Testis (tissue), 3 donors: ENCODE results near the gene MFSD1. TPM values are rescaled to one million over a fixed set of nuclear protein-coding genes. Genes with fewer than 3 reads are reported as not detected.

Experiments used
- DNase-seq: peaks from one replicate; pipeline ENCODE4 v3.0.0-alpha.2; 2019
- H3K27ac ChIP-seq, 2 donors: fragments of 200-600 bp; sonication (generic); one replicate each; pipeline ENCODE4 v1.5.1; 2019
- H3K27me3 ChIP-seq: fragments of 200-600 bp; sonication (generic); one replicate; pipeline ENCODE4 v1.5.1; 2019
- H3K36me3 ChIP-seq: fragments of 200-600 bp; sonication (generic); one replicate; pipeline ENCODE4 v1.5.1; 2017; ENCODE audit warnings: low read depth; ENCODE audit errors: missing control alignments
- H3K4me1 ChIP-seq: fragments of 200-600 bp; sonication (generic); one replicate; pipeline ENCODE4 v1.5.1; 2019
- H3K4me3 ChIP-seq, 2 donors: fragments of 200-600 bp; sonication (generic); one replicate each; pipeline ENCODE4 v1.5.1; 2017 to 2019
- H3K9me3 ChIP-seq: fragments of 200-600 bp; sonication (generic); one replicate; pipeline ENCODE4 v1.5.1; 2017
- CTCF ChIP-seq, 3 experiments: fragments of 450-650 bp in 2 of 3; fragments of 200-600 bp in 1 of 3; sonication (generic) in 1 of 3; IDR thresholded peaks; one replicate each; pipeline ENCODE4 v1.5.1; 2016 to 2019; ENCODE audit warnings: antibody characterized with exemption in 3 of 3, mild to moderate bottlenecking in 2 of 3, moderate library complexity in 1 of 3
- POLR2A ChIP-seq: fragments of 450-650 bp; IDR thresholded peaks from one replicate; pipeline ENCODE4 v1.6.1; 2017; ENCODE audit warnings: antibody characterized with exemption, mild to moderate bottlenecking, moderate library complexity
- WGBS, 2 donors: methylation state at CpG; one replicate each; pipeline ENCODE4 v1.1.5; 2018; 5-methylcytosine and 5-hydroxymethylcytosine counted together
- intact Hi-C: fragments of 100-400 bp; cut with DNase I; formaldehyde crosslinking; loops from one replicate; pipeline ENCODE4 v1.15.1; 2023; ENCODE audit warnings: low total_unique reads
- polyA plus RNA-seq: library from polyadenylated mRNA; stranded (reverse); fragments of 350-450 nt; fragmentation: Illumina TruSeq; extraction: RNeasy Lipid Tissue Mini Kit (QIAGEN cat#74804); gene quantifications from one replicate; pipeline ENCODE4 v1.2.3, GENCODE V29; 2014; ENCODE audit warnings: low read depth, low replicate concordance; ENCODE audit not compliant: insufficient read depth
- total RNA-seq, 2 donors: library from RNA; depleted of rRNA; stranded (reverse); fragments of >200 nt; gene quantifications; one replicate each; pipeline ENCODE4 v1.2.3, GENCODE V29; 2016

Gene MFSD1
- total and polyA plus RNA-seq, 3 donors from 2014 or later, result 30.6 to 33.9 (median 32.3) TPM

- TF ChIP-seq CTCF (IDR thresholded peaks at IDR 0.05), result no peak
- no peak for TF ChIP-seq POLR2A
- 40 to 48% methylated on average over 8 of the region's 8 CpGs for WGBS, 2 donors
Measured at GRCh38 chr3:158768881-158769543, 32.8 kb upstream of the MFSD1 start.

GRCh38 chr3:158769549-158769948 is 32.3 kb upstream of the MFSD1 start:
- TF ChIP-seq POLR2A (no peak), CTCF (IDR thresholded peaks at IDR 0.05) (no peak)
- intact Hi-C loops, result no loop called here
- Histone ChIP-seq H3K9me3 (no peaks in the 10 kb centered on the region), H3K27ac (peak overlapping the region in 1 of 2 donors; percentile 38), H3K27me3 (no peaks in the 10 kb centered on the region), H3K4me1 (peaks cover 14% of the 10 kb centered on the region), H3K36me3 (no peaks in the 10 kb centered on the region), H3K4me3 (no peak overlapping the region)
- DNase-seq, result no peak
- 26 to 32% methylated on average over 4 of the region's 4 CpGs for WGBS, 2 donors

More at GRCh38 chr3:158768881-158769543, 32.8 kb upstream of the MFSD1 start:
- no peak overlapping the region for H3K4me3 ChIP-seq
- H3K9me3 ChIP-seq, result no peaks in the 10 kb centered on the region
- H3K27ac ChIP-seq, result peak overlapping the region in 1 of 2 donors; percentile 38
- DNase-seq, result peak; percentile 26
- H3K4me1 ChIP-seq, result peaks cover 14% of the 10 kb centered on the region
- H3K36me3 ChIP-seq, result no peaks in the 10 kb centered on the region
- intact Hi-C loops, result no loop called here
- H3K27me3 ChIP-seq, result no peaks in the 10 kb centered on the region

GRCh38 chr3:158769952-158770740 is 31.7 kb upstream of the MFSD1 start:
- WGBS, 2 donors, result 77% methylated on average over 10 of the region's 10 CpGs
- no peak for DNase-seq
- H3K4me1 ChIP-seq, result peaks cover 16% of the 10 kb centered on the region

GRCh38 chr3:158770741-158771350 is 31.0 kb upstream of the MFSD1 start:
- H3K36me3 ChIP-seq, result no peaks in the 10 kb centered on the region
- H3K9me3 ChIP-seq, result no peaks in the 10 kb centered on the region
- no peak overlapping the region for H3K27ac ChIP-seq
- peaks cover 22% of the 10 kb centered on the region for H3K4me1 ChIP-seq
- intact Hi-C loops, result no loop called here
- TF ChIP-seq CTCF (IDR thresholded peaks at IDR 0.05) (no peak), POLR2A (no peak)
- DNase-seq, result no peak
- H3K27me3 ChIP-seq, result no peaks in the 10 kb centered on the region
- H3K4me3 ChIP-seq, result no peak overlapping the region
- 93 to 94% methylated on average over 4 of the region's 4 CpGs for WGBS, 2 donors

More at GRCh38 chr3:158769952-158770740, 31.7 kb upstream of the MFSD1 start:
- Histone ChIP-seq H3K4me3 (no peak overlapping the region), H3K36me3 (no peaks in the 10 kb centered on the region), H3K27me3 (no peaks in the 10 kb centered on the region), H3K9me3 (no peaks in the 10 kb centered on the region), H3K27ac (peak overlapping the region in 1 of 2 donors; percentile 38)
- intact Hi-C loops, result no loop called here
- no peak for TF ChIP-seq POLR2A
- no peak for TF ChIP-seq CTCF (IDR thresholded peaks at IDR 0.05)
